Measurements from ENCODE around the gene NRP2. TPM values are rescaled to one million over a fixed set of nuclear protein-coding genes. Genes with fewer than 3 reads are reported as not detected.

Gene NRP2
- total RNA-seq, 1 donor from 2014 or later: 43.3 TPM

DNA sequence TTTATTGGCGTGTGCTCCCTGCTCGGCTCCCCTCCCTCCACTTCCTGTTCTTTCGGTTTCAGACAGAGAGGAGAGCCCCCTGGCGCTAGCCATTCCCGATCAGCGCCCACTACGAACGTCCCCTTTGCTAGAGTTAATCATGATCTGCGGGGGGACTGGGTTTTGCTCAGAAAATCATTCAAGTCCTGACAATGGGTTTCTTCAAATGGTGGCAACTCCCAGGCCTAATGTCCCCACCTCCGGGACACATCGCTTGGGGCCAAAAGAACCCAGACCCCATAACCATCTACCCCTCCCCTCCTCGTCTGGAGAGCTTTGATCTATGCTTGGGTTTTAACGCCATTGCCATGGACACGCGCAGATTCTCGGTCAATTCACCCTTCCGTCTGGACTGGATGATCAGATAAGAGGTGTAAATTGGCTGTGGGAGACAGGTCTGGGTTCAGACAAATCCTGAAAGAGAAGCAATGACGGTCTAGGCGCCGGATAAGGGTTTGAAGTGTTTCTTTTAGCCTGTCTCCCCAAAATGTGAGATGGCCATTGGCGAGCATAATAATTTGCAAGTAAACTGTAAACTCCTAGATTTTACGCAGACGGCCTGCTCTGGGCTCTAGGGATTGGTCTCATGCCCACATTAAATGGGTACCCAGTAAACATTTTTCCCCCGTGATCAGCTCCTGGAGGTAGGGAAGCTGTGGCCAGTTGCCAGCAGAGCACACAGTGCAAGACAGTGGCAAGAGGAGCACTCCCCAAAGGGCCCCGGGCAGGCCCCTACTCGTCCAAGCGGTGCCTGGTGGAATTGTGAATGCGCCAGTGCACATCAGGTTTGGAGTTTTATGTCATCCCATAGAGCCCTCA is 4.7 kb downstream of the NRP2 start:
- DNase-seq (ENCODE audit: low read depth, low spot score): no peak

DNA sequence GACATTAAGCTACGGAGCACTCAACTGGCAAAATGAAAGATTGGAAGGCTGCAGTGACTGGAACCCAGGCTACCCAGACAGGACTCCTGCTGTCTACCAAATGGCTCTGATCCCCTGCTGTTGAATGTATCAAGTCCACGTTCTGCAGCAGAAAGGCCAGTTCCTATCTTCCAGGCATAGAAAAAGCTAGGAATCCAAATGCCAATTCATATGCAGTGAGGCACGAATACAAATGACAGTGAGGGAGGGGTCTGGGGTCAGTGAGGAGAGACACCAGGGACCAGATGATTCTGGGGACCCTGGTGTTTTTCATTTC is 5.3 kb downstream of the NRP2 start:
- no peak for DNase-seq (ENCODE audit: low read depth, low spot score)

DNA sequence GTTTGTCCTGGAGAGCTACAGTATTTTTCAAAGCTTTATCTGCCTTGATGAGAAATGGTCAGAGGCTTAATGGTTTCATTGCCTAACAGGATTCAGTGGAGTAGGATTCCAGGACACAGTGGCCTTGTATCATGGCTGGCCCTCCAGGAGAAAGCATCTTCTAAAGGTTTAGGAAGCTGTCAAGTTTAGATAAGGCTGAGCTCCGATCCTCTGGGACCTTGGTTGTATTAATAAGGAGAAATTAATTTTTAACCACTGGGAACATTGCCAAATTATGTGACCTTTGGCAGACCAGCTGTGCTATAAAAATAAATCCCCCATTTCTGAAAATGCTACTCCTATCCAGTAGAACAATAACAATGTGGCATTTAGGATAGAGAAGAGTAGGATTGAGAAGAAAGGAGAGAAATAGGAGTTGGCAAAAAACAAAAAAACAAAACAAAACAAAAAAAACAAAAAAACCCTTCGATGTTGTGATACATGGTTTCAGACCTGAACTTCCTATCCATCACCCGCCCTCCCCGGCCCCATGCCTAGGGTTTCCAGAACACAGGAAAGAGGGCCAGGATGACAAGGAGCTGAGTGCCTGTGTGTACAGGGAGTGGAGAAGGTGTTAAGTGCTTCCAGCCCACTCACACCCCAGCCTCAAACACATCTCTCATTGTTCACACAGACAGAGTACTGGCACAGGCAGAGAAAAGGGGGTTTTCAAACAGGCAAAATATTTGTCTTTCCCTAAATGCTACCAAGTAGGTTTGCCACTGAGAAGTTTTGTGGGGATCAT is 6.3 kb downstream of the NRP2 start:
- no peak for DNase-seq (ENCODE audit: low read depth, low spot score)

DNA sequence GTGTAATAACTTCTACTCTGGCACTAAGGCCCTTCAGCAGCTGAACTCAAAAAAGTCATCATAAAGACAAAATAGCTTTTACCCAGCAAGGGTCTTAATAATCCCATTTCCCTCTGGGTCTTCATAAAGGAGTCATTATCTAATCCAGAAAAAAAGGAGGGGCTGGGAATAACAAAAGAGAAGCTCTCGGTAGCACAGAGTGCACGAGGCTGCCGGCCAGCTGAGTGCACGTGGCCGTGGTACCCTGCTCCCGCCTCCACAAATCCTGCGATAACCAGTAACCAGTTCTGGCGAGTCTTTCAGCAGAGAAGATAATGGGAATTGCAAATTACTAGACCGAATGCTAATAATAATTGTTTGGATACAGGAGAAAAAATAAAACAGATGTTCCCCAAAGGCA is 7.5 kb downstream of the NRP2 start:
- no peak for DNase-seq (ENCODE audit: low read depth, low spot score)

DNA sequence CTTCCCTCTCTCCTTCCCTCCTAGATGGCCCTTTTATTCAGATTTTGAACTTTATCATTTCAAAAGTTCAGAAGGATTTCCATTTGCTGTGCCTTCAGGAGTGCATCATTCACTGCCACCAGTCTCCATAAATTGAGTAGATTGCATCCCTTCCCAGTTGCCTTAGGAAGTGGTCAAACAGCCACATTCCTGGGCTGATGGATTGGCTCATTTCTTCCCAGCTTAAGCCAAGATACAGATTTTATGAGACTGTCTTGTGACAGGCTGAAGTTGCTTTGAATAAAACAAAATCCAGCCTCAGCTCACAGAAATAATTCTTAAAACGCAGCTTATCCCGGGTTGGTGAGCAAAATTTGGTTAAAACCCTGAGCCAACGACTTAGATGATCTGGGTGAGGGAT is 9.8 kb downstream of the NRP2 start:
- DNase-seq (ENCODE audit: low read depth, low spot score): no peak

DNA sequence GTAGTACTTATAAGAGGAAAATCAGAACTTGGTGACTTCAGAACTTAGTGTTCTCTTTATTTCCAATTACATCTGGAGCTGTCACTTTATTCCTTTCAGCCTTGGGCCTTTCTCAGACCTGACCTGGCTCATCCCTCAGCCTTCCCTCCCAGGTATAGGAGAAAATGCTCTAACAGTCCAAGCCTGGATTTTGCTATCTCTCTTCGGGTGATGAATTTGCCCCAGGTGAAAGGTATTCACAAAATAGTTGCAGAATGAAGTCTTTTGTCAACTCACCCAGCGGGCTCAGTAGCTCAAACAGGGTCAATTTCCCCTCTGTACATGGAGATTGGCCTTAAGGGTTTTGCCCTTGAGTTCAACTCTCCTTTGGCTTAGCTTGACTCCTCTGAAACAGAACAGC is 12.0 kb downstream of the NRP2 start:
- DNase-seq (ENCODE audit: low read depth, low spot score): no peak

DNA sequence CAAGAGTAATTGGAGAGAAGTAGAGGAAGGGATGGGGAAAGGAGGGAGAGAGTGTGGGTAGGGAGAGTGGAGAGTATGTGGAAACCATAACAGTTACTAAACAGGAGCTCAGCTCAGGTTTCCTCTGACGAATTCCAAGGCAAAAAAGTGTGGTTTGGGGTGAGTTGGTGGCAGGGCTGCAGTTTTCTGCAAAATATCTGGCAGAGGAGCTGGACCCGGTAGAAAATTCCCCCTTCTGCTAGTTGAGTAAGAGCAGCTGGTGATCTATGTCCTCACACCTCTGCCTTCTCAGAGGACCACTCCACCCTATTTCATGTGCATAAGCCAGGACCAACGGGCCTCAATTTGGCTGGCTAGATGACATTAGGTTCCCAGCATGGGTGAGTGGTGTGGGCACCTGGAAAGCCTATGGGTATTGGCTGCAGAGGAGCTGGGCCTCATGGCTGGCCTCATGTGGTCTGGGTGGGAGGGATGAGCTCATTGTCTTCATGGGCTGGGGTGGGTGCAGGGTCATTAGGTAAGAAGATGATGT is 13.2 kb downstream of the NRP2 start:
- no peak for DNase-seq (ENCODE audit: low read depth, low spot score)

DNA sequence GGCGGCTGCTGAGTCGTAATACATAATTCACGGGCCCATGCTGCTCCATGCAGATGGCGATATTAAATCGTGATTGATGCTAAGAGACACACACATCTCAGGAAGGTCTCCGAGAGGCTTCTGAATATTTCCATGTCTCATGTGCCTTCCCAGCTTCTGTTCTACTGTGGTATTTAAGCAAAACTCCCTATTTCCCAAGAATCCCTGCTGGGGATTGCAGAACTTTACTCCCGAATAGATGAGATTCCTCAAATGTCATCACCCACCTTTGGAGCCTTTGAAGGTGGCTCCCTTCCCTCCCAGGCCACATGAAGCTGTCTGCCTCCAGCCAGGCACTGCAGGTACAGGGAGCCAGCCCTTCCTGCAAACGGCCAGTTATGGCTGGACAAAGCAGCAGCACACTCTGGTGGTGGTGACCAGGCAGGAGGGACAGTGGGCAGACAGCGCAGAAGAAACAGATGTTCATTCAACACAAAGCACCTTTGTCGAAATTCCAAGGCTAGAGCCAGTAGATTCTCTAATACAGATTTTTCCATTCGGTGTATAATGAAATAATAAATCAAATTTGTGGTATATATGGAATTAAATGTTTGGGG is 14.1 kb downstream of the NRP2 start:
- DNase-seq (ENCODE audit: low read depth, low spot score): no peak

DNA sequence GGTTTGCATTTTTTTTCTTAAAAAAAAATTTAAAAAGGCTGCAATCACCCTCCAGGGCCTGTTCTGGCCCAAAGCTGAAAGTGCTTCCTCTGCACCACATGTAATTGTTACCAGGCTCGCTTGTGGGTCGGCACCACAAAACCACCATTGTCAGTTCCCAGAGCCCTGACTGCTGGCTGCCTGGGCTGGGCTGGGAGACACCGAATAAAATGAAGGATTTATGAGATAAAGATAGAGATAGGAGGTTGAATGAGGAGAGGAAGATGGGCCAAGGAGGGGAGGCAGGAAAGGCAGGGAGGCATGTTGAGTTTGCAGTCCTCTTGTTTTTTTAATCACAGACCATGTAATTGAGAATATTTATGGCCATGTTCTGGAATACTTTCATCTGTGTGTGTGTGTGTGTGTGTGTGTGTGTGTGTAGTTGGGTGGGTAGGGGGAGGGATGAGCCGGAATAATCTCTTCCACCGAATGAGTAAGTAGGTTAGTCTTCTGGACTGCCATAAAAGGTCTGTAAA is 14.7 kb downstream of the NRP2 start:
- DNase-seq (ENCODE audit: low read depth, low spot score): no peak

DNA sequence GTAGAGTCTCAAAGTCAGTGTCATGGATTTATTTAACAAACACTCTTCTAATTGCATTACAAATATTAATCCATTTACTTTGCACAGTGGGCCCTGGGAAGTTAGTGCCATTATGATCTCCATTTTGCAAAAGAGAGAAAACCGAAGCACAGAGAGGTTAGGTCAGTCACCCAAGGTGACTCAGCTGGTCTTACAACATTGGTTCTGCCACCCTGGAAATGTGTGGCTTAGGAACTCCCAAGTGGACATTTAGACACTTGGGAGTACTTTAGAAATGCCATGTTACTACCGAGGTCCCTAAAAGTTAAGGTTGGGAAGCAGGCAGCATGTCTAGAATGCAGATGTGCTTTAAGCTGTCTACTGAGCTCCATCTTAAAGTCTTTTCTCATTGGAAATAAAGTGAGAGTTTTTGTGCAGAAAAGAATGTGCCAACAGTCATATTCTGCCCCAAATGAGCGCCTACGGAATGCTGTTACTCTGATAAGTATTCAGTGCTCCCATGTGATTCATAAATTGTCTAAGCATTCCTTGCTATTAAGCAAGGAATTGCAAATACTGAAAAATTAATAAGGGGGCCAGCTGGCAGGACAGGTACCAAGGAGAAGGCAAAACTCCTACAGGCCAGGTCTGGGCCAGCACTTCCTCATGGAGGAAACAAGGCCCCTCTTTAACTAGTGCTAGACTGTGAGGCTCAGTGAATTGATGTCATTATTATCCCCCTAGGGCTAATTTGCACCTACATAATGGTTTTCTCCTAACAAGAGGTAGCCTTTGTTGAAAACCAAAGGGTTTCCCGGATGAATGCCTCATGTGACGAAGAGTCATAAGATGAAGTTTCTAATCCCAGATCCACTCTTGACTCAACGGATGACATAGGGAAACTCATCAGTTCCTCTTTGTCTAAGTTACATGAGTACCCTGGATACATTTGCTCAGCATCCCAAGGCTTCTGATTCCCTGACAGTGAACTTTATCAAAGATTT is 16.3 kb downstream of the NRP2 start:
- no peak for DNase-seq (ENCODE audit: low read depth, low spot score)

DNA sequence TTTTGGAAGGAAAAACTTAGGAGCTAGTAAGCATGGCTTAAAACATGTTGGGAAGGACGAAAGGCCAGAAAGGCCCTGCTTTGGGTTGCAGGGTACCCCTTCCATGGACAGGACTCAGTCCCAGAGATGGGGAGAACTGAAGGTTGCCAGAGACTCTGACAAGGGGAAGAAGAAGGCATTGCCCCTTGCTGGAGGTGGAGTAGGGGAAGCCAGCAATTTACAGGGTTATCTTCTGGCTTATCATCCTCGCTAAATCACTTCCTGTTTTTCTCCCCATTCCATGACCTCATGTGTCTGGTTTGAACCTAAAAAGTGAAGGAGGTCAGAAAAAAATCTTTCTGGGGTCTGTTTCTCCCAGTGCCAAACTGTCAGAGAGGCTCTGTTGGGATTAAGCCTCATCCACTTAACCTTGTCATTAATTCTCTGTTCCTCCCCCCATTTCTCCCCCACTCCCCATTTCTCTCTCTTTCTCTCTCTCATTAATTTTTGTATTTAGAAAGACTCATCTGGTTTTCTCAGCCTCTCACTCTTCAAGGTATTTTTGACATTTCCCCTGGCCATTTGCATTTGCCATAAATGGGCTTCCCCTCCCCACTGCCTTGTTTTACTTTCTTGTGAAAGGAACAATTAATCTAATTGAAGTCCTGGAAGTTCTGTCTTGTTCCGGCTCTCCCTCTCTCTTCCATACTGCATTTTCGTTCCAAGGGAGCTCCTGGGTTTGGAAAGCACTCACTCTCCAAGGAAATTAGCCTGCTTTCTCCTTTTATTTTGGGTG is 17.4 kb downstream of the NRP2 start:
- no peak for DNase-seq (ENCODE audit: low read depth, low spot score)

DNA sequence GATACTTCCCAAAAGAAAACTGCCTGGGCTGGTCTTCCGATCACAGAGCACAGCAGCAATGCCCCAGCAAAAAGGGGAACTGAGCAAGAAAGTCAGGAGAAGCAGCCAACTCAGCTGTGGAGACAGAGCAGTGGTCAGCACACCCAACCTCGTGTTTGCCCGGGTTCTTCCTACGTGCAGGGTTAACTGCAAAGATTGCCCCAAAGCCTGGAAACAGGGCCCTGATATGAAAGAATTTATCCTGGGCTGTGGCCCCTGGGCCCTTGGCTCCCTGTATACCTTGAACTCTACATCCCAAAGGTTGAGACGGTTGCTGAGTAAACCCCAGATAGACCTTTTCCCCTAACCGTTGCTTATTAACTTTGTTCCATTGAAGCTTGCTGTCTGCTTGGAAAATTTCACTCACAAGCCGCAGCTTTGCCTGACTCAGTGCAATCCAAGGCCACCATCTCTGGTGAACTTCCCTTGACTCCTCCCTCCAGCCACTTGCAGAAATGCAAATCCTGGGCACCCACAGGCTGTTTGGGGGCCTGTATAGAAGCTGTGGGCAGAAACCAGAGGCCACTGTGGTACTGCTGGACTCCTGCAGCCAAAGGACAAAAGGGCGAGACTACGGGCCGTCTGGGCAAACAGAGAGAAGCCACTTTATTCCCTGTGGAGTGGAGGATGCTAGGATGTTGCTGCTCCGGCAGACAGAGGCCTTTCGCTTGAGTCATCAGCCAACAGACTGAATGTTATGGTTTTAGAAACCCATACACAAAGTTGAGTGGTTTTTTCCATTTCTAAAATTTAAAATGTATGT is 18.2 kb downstream of the NRP2 start:
- DNase-seq (ENCODE audit: low read depth, low spot score): no peak

DNA sequence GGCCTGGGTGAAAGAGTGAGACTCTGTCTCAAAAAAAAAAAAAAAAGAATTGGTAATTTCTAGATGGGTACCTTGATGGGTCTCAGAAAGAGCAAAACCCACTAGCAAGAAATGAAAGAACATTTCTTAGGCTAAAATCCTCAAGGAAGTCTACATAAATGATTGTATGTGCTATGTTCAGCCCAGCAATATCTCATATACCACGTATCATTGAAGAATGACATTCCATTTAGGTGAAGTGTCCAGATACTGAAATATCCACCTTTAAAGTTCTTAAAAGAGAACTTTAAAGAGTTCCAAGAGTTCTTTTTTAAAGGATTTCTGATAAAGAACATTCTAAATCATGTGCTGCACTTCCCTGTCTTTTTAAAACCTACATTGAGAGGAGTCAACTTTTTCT is 19.2 kb downstream of the NRP2 start:
- DNase-seq (ENCODE audit: low read depth, low spot score): no peak

DNA sequence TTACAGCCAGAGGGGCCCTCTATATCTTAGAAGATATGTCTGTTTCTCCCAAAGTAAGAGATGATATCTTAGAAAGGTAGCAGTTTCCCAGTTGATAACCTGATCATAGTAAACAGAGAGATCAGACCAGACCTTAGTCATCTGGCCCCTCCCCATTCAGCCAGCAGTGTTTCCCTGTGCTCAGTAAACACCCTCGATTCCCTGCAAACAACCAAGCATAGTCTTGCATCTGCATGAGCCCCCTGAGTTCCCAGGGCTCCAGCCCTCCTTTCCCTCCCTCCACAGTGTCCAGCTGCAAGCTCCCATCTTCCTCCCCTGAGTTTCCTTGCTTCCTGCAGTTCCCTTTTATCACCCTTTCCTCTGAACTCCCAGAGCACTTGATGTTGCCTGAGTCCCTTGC is 20.3 kb downstream of the NRP2 start:
- no peak for DNase-seq (ENCODE audit: low read depth, low spot score)

DNA sequence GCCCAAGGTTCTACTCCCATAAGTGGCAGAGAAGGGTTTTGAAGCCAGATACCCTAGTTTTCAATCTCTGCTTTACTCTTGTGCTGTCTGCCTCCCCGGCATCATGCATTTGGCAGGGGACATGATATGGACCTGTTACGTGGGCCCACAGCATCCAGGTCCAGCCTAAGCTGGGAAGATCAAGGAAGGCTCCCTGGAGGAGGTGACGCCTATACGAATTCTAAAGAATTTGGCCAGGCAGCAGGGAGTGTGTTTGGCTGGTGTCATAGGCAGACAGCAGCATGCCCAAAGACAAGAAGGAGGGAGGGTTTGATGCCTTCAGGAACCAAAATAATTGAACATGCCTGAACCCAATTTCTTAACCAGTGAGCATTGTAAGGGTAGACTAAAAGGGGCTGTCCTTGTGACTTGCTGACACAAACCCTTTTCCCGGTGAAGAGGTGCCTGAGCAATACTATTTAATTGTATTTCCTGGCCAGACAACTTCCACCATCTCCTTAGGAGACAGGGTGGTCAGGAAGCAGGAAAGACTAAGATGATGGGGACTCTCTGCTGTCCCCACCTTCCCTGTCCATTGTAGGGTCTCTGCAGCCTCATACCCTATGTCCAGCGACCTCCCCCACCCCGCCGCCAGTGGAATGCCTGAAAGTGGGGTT is 21.3 kb downstream of the NRP2 start:
- no peak for DNase-seq (ENCODE audit: low read depth, low spot score)

DNA sequence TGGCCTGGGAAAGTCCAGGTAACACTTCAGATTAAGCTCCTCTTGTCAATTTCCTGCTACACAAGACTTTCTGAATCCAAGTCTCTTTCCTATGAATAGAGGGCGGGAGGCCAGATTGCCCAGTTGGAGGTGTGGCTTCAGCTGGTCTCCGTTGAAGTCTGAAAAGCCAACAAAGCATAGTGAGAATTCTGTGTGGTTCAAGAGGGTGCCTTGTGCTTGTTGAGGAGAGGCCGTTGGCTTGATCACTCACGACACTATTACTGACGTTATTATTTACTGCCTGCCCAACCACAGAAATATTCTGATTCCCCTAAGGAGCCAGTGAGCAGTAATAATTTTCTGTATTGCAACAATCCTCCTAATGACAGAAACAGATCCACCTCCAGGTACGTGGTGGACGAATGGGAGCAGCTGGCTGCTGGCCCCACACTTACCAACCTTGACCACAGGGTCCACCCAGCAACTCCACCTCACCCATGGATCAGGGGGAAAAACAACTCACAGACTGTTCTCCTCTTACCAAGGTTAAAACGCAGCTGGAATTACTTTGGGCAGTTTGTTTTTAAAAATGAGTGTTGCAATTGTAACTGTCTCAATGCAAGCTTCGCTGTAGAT is 21.9 kb downstream of the NRP2 start:
- no peak for DNase-seq (ENCODE audit: low read depth, low spot score)

DNA sequence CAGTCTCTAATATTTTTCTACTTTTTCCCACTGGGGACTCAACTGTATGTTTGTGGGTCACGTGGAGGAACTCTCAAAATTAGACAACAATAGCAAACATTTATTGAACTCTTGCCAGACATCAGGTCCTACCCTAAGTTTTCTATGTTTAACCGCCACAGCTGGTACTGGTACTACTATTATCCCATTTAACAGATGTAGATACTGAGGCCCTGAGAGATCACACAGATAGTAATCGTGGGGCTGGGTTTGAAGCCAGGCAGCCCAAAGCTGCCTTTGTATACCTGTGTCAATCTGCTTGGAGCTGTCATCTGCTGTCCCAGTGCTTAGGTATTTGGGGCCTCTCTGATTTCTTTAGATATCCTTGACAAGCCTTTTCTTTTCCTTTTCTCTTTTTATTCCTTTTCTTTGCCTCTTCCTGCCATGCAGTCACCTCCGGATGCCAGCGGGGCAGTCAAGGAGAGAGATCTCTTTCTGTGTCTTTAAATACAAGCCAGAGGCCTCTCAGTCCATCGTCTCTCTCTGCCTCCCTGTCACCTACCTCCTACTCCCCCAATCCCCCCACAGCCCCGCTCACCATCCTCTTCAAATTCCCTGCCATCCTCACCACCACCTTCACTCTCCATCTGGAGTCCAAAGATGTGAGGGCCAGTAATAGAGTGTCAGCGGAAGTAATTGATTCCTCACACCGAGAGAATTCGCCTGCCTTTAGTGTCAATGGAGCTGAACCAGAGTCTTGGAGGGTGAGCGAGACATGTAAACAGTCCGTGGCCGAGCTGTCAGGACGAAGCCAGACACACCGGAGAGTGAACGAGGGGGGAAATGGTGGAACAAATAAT is 23.4 kb downstream of the NRP2 start:
- DNase-seq (ENCODE audit: low read depth, low spot score): no peak

Data from pulmonary artery endothelial cell (primary cell).